D341Med (cell line): ENCODE results near the gene LAMC2.
A peak's percentile ranks its signal among the peaks of the same experiment; 100 is the strongest.

Experiments
- DNase-seq: peaks from one replicate; pipeline ENCODE4 v3.0.0; 2012; ENCODE audit warnings: low spot score

Gene LAMC2

GRCh38 chr1:183214021-183214970, 28.2 kb downstream of the LAMC2 start:
- DNase-seq = no peak

GRCh38 chr1:183215076-183215720, 29.1 kb downstream of the LAMC2 start:
- no peak for DNase-seq

- no peak for DNase-seq
Measured at GRCh38 chr1:183215936-183216335, 29.9 kb downstream of the LAMC2 start.

DNA sequence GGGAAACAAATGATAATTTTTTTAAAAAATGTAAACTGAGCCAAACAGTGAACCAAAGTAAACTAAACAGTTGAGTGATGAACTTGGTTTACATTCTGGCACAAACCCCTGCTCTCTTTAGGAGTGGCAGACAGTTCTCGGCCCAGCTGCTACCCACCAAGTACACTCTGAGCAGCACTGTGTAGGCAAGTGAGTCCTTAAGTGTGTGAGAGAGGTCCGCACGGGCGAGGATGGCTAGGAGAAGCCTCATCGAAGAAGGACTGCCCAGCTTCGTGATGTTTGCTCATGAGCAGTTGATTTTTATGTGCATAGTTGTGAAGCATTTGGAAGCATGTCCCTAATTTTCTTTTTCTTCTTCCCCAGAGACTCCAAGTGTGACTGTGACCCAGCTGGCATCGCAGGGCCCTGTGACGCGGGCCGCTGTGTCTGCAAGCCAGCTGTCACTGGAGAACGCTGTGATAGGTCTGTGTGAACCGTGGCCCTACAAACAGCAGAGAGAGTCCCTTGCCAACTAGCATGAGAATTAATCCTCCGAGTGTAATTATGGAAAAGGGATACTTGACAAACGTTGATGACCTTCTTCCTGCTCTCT, 32.1 kb downstream of the LAMC2 start:
- DNase-seq = no peak

DNA sequence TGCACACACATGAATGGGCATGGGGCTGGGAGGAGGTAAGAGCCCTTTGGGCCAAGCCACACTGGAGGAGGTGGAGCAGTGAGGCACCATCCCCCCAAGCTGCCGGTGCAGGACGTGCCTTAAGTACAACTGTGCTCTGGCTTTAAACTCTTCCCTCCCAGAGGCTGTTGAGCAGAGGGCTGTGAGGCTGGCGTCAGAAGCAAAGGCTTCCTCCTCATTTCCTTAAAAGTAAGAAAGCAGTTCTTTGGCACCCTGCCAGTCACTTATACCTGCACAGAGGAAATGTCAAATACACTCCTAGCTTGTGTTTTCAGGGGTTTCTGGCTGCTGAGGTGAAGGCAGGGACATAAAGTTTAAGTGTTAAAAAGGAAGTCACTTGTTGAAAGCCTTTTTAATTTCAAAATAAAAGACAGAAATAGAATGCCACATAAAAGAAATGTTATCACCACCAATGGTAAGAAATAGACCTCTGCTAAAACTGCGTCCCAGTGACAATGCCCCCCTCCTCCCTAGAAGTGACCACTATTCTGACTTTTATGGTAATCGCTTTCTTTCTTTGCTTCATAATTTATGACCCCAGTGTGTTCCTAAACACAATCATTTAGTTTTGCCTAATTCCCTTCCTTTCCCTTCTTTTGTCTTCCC, 33.0 kb downstream of the LAMC2 start:
- no peak for DNase-seq

DNA sequence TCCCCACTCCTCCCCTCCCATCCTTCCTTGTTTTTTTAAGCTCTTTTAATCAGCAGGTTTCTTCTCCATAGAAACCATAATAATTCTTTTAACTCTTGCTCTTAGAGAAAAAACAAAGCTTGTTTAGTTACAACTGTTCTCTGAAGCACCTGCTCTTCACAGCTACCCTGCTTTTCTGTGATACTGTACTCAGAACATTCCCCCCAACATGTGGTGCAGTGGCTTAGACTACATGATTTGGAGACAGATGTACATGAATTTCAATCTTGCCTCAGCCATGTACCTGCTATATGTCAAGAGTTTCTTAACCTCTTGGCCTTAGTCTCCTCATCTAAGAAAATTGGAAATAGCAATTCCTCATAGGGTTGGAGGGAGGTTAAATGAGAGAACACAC, 33.5 kb downstream of the LAMC2 start:
- no peak for DNase-seq

- DNase-seq = no peak
Measured at GRCh38 chr1:183222909-183223308, 36.8 kb downstream of the LAMC2 start.

DNA sequence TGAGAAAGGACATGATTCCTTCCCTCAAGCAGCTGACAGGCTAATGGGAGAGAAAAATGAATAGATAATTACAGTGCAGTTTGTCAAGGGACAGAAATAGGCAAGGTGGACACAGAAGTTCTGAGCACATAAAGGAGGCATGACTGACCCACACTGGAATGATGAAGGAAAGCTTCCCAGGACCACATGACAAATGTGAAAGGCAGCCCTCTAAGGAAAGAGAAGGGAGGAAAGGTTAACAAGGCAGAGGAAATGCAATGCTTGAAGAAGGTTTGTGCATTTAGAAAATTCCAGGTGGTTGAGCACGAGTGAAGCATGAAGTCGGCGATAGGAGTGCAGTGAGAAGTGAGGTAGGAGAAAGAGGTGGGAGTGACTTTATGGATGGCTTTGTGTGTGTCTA, 37.4 kb downstream of the LAMC2 start:
- DNase-seq = no peak

DNA sequence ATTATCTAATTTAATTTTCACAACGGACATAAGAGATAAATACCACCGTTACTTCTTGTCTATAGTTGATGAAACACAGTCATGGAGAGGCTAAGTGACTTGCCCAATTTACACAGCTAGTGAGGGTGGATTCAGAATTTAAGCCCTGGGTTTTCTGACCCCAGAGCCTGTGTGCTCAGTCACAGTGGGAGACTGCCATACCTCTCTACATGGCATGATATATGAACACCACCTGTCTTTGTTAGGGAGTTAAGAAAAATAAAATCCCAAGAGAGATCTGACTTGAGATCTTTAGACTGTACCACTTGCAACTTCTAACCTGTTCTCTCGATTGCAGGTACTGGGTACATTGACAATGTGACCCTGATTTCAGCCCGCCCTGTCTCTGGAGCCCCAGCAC, 40.3 kb downstream of the LAMC2 start:
- DNase-seq = no peak

DNA sequence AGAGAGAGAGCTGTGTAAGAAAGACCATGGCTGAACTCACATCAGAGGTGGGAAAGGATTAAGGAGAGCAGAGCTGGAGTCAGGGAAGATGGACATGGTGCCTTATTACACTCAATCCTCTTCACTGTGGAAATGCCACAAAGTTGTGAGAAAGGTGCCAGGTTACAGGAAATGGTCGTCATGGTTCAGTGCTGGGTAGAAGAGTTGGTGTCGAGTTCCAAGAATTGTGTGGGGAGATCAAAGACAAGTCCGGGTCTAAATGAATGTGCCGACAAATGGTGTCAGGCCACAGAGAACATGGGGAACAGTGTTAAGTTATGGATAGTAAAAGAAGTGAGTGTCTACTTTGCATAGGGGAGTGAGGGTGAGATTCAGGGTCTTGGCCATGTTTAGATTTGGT, 40.9 kb downstream of the LAMC2 start:
- DNase-seq = no peak

DNA sequence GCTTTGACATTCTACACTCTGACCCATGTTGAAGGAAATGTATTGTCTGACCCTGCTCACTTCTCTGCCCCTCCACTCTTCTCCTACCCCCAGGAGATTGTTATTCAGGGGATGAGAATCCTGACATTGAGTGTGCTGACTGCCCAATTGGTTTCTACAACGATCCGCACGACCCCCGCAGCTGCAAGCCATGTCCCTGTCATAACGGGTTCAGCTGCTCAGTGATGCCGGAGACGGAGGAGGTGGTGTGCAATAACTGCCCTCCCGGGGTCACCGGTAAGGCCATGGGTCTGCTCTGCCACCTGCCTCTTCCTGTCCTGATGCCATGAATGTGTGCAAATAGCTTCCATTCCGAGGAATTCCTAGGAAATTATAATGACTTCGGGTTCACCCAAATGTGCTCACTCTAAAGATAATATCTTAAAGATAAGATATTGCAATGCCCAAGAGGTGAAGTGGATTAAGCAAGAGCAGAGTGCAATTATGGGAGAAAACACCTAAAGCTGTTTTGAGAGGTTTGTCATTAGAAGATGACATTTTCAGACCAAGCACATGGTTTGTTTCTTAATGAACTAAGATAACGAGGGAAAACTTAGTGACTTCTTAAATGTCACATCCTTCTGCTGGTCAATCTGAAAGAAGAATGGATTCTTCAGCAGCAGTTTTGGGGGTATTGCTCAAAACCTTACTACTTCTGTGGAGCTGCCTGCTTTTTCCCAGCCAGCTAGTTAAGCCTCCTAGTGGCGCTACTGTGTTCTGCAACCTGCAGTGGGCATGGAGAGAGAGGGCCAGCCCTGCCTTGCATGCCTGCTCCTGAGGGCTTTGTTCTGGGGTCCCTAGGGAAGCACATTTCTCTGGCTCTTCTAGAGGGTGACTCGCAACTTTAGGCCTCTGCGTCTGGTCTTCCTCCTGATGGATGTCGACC, 41.6 kb downstream of the LAMC2 start:
- DNase-seq = peak; percentile 82

- DNase-seq = no peak
Measured at GRCh38 chr1:183228347-183229220, 42.5 kb downstream of the LAMC2 start.

DNA sequence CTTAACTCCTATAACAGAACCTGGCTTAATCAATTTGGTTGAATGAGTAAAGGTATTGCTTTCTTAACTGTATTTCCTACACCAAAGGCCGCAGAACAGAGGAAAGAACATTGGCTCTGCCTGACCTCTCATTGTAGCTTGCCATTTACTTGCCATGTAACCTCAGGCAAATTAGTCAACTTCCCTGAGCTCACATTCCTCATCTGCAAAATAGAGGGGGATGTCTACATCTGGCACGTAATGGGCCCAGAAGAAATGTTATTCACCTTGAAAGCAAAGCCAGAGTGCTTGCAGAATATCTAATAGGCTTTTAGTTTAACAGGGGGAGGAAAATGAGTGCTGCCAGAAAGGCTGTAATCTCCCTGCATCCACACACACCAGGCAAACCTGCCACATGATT, 44.3 kb downstream of the LAMC2 start:
- no peak for DNase-seq

DNA sequence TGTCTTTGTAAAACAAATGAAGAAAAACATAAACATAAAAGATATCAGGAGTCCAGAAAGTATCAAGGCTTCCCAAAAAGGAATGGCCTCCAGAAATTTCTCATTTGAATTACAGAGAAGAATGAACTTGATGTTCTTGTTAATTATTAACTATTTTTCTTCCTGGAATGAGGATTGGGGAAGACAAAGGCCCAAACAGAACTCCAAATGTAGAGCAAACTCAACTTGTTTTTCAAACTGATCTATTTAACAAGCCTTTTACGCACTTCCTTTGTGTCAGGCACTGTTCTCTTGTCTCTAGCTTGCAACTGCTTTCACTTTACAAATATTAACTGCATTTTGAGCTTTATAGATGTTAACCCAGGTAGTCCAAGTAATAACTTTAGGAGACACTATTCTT, 45.5 kb downstream of the LAMC2 start:
- no peak for DNase-seq

DNA sequence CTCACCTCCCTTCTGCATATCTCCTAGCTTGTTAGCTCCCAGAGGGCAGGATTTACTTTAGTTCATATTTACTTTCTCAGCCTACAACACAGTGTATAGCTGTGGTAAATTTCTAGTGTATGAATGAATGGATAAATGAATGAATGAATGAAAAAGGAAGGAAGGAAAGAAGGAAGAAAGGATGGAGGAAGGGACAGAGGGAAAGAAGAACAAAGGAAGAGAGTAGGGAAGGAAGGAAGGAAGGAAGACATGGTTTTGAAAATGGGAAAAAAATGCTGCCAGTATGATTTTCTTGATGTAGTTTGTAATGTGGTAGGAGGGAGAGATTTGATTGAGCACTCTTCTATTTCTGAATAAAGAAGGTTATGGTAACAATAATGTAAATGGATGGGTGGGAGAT, 47.0 kb downstream of the LAMC2 start:
- no peak for DNase-seq

- DNase-seq = peak; percentile 53
Measured at GRCh38 chr1:183234660-183235476, 48.8 kb downstream of the LAMC2 start.

- DNase-seq = no peak
Measured at GRCh38 chr1:183235503-183235902, 49.4 kb downstream of the LAMC2 start.

DNA sequence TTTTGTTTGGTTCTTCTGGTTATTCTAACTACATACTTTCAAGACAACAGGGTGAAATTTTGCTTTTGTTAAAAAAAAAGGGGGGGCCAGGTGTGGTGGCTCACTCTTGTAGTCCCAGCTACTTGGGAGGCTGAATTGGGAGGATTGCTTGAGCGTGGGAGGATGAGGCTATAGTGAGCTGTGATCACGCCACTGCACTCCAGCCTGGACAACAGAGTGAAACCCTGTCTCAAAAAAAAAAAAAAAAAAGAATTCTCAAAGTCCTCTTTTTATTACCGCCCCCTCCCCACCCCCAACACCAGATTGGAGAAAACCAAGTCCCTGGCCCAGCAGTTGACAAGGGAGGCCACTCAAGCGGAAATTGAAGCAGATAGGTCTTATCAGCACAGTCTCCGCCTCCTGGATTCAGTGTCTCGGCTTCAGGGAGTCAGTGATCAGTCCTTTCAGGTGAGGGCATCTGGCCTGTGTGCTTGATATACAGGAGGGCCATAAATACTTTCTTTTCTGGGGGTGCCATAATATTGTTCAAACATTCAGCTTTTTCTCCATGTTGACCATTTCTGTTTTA, 50.2 kb downstream of the LAMC2 start:
- DNase-seq = no peak

DNA sequence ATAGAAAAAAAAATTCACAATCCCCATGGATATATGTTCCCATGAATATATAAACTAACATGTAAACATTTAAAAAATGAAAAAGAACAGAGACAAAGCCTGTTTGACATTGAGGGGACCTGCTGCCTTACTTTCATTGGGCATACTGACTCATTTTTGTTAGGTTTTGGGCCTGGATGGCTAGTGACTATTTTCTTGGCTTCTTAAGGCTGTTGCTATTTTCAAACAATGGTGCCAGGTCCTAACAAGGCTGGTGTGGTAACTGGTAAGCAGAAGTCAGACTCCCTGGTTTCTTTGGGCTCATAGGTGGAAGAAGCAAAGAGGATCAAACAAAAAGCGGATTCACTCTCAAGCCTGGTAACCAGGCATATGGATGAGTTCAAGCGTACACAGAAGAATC, 51.0 kb downstream of the LAMC2 start:
- DNase-seq = no peak
